Cardiac fibroblast (primary cell): ENCODE data around the gene LARGE1.

Experiments
- DNase-seq, 2 donors: peaks; one replicate each; pipeline versions ENCODE4 v3.0.0 to v3.0.0-alpha.2; 2010; ENCODE audit warnings: low read depth in 2 of 2
- H3K4me3 ChIP-seq, 2 donors: replicated peaks in 1 of 2; 1 replicate in 1 of 2; 2 replicates in 1 of 2; pipeline ENCODE4 v1.5.1; 2011; ENCODE audit warnings: low read depth in 2 of 2, low read length in 2 of 2, mild to moderate bottlenecking in 2 of 2, moderate library complexity in 1 of 2
- TF ChIP-seq, protein P1 (sequence below): IDR thresholded peaks from one replicate; pipeline ENCODE4 v1.5.1; 2011; ENCODE audit warnings: low read depth, mild to moderate bottlenecking, low read length, inconsistent platforms

Gene LARGE1

GRCh38 chr22:33555814-33556522, 364.3 kb downstream of the LARGE1 start:
- DNase-seq, result no peak
- TF ChIP-seq, protein P1, sequence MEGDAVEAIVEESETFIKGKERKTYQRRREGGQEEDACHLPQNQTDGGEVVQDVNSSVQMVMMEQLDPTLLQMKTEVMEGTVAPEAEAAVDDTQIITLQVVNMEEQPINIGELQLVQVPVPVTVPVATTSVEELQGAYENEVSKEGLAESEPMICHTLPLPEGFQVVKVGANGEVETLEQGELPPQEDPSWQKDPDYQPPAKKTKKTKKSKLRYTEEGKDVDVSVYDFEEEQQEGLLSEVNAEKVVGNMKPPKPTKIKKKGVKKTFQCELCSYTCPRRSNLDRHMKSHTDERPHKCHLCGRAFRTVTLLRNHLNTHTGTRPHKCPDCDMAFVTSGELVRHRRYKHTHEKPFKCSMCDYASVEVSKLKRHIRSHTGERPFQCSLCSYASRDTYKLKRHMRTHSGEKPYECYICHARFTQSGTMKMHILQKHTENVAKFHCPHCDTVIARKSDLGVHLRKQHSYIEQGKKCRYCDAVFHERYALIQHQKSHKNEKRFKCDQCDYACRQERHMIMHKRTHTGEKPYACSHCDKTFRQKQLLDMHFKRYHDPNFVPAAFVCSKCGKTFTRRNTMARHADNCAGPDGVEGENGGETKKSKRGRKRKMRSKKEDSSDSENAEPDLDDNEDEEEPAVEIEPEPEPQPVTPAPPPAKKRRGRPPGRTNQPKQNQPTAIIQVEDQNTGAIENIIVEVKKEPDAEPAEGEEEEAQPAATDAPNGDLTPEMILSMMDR, result no peak
- no peak overlapping the region for H3K4me3 ChIP-seq

- TF ChIP-seq, protein P1, result no peak
- no peak for DNase-seq
- H3K4me3 ChIP-seq, result no peak overlapping the region
These were observed 366.8 kb downstream of the LARGE1 start for GRCh38 chr22:33553493-33553892.

DNA sequence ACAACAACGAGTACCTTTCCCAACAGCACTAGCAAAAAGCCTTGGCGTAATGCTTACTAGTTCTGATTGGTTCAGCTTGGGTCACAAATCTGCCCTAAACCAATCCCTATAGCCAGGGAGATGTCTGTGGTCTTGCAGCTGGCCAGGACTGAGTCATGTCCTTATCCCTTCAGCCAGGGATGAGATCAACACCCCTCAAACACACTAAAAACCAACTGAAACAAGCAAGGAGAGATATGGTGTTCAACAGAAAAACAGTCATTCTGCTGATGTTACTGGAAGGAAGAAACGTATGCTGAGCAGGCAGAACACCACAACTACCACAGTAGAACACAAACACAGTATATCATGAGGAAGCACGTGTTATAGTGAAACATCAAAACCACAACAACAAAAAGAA, 375.6 kb downstream of the LARGE1 start:
- no peak overlapping the region for H3K4me3 ChIP-seq
- TF ChIP-seq, protein P1, result no peak
- peak; percentile 4 to 54 for DNase-seq

- H3K4me3 ChIP-seq, result no peak overlapping the region
- DNase-seq, result no peak
- TF ChIP-seq, protein P1, result no peak
These were observed 377.6 kb downstream of the LARGE1 start for GRCh38 chr22:33542722-33543121.

- TF ChIP-seq, protein P1, result no peak
- H3K4me3 ChIP-seq, result no peak overlapping the region
- DNase-seq, result peak in 1 of 2 donors; percentile 46
These were observed 378.1 kb downstream of the LARGE1 start for GRCh38 chr22:33542153-33542552.

DNA sequence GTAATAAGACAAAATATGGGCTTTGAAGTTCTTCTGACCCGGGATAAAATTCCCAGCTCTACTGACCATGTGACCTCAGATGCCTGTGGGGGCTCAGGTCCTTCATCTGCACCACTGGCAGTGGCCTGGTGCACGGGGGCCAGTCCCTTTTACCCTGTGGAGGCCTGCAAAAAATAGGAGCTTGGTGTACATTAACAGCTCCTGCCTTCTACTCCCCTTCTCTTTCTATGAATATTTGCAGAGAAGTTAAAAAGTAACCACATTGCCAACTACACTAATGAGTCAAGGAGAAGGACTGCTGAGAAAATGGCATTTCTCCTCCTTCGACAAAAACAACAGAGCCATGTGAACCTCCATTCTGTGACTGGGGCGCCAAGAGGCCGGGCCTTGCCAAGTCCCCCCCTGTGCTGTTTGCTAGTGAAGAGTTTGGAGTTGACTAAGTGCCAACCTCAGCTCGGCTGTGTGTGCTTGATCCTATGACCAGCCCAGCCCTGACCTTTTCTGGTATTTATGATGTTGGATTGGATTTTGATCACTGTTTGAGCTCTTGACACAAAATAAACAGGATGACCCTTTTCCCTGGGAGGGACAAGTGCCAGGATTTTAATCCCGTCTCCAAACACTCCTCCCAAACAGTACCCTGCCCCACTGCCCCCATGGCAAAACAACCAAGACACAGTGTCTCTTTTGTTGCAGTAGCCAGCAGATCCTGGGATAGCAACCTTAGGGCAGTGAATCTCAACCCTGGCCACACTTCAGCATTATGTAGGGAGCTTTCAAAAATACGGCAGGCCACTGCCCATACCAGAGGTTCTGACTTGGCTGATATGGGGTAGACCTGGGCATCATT, 380.1 kb downstream of the LARGE1 start:
- H3K4me3 ChIP-seq, result no peak overlapping the region
- peak; percentile 7 to 38 for DNase-seq

More for the DNA sequence above, 380.1 kb downstream of the LARGE1 start:
- TF ChIP-seq, protein P1, result no peak
